AG08396 (cell line): ENCODE measurements around the gene CYP19A1.
"Not testable (repeated sequence)": the region's sequence is repeated elsewhere in the genome, so short reads cannot be mapped to it uniquely, and the experiment has no call there.

Experiments
- DNase-seq: peaks from one replicate; pipeline ENCODE4 v3.0.0; 2012; ENCODE audit warnings: low spot score, mixed read lengths

Gene CYP19A1

GRCh38 chr15:51205050-51205975 lies 133.1 kb downstream of the CYP19A1 start:
- DNase-seq: no peak

- DNase-seq: peak; percentile 38
Measured at GRCh38 chr15:51203797-51204196, 134.6 kb downstream of the CYP19A1 start.

- DNase-seq: no peak
Measured at GRCh38 chr15:51202783-51203182, 135.6 kb downstream of the CYP19A1 start.

- no peak for DNase-seq
Measured at GRCh38 chr15:51201581-51201980, 136.8 kb downstream of the CYP19A1 start.

- no peak for DNase-seq
Measured at GRCh38 chr15:51200792-51201191, 137.6 kb downstream of the CYP19A1 start.

GRCh38 chr15:51199541-51199940 lies 138.9 kb downstream of the CYP19A1 start:
- DNase-seq: no peak

- no peak for DNase-seq
Measured at GRCh38 chr15:51198701-51199232, 139.6 kb downstream of the CYP19A1 start.

GRCh38 chr15:51195459-51195858 lies 142.9 kb downstream of the CYP19A1 start:
- DNase-seq: no peak

- no peak for DNase-seq
Measured at GRCh38 chr15:51193979-51194378, 144.4 kb downstream of the CYP19A1 start.

- DNase-seq: no peak
Measured at GRCh38 chr15:51193526-51193925, 144.9 kb downstream of the CYP19A1 start.

GRCh38 chr15:51192521-51193280 lies 145.7 kb downstream of the CYP19A1 start:
- DNase-seq: peak; percentile 79

- DNase-seq: no peak
Measured at GRCh38 chr15:51191766-51192165, 146.6 kb downstream of the CYP19A1 start.

- no peak for DNase-seq
Measured at GRCh38 chr15:51191072-51191670, 147.2 kb downstream of the CYP19A1 start.

- DNase-seq: no peak
Measured at GRCh38 chr15:51190424-51191068, 147.8 kb downstream of the CYP19A1 start.

GRCh38 chr15:51189669-51190385 lies 148.6 kb downstream of the CYP19A1 start:
- DNase-seq: no peak

GRCh38 chr15:51188791-51189190 lies 149.6 kb downstream of the CYP19A1 start:
- DNase-seq: not testable (repeated sequence)

GRCh38 chr15:51186891-51187290 lies 151.5 kb downstream of the CYP19A1 start:
- no peak for DNase-seq

GRCh38 chr15:51186181-51186705 lies 152.2 kb downstream of the CYP19A1 start:
- DNase-seq: no peak

GRCh38 chr15:51185213-51186159 lies 152.9 kb downstream of the CYP19A1 start:
- DNase-seq: no peak

- DNase-seq: no peak
Measured at GRCh38 chr15:51184627-51185026, 153.8 kb downstream of the CYP19A1 start.
